ENCODE results near the gene SRGAP3.

- TF ChIP-seq EP300 (IDR thresholded peaks at IDR 0.05) (no peak), CTCF (IDR thresholded peaks at IDR 0.05) (no peak), POLR2A (IDR thresholded peaks at IDR 0.05) (no peak)
These were observed 223.0 kb downstream of the SRGAP3 start for GRCh38 chr3:9026320-9027045.
